Nephron (organoid): ENCODE data around the gene ACTR8.

Source experiments
- H3K27ac Mint-ChIP-seq, 3 experiments: 2 replicates each; pipeline ENCODE4 v1.8.0; 2020; ENCODE audit warnings: mixed read lengths in 3 of 3, mild to moderate bottlenecking in 2 of 3, moderate library complexity in 1 of 3
- H3K27me3 Mint-ChIP-seq: 2 replicates; pipeline ENCODE4 v1.8.0; 2021; ENCODE audit warnings: low read depth, mild to moderate bottlenecking, moderate library complexity, mixed read lengths
- H3K36me3 Mint-ChIP-seq: 2 replicates; pipeline ENCODE4 v1.8.0; 2020; ENCODE audit warnings: low read depth, mixed read lengths
- H3K4me1 Mint-ChIP-seq: 2 replicates; pipeline ENCODE4 v1.8.0; 2020; ENCODE audit warnings: mixed read lengths
- H3K4me3 Mint-ChIP-seq, 3 experiments: 2 replicates each; pipeline ENCODE4 v1.8.0; 2020; ENCODE audit warnings: mild to moderate bottlenecking in 3 of 3, mixed read lengths in 3 of 3, moderate library complexity in 2 of 3
- H3K9me3 Mint-ChIP-seq: 2 replicates; pipeline ENCODE4 v1.8.0; 2020; ENCODE audit warnings: mixed read lengths
- TF ChIP-seq, protein P1 (sequence below), 3 experiments: fragments of 200-600 bp; sonication (generic); IDR thresholded peaks; one replicate each; pipeline ENCODE4 v1.5.0; 2021; ENCODE audit warnings: antibody characterized with exemption in 3 of 3; ENCODE audit not compliant: unreplicated experiment in 3 of 3

The ACTR8 gene

DNA sequence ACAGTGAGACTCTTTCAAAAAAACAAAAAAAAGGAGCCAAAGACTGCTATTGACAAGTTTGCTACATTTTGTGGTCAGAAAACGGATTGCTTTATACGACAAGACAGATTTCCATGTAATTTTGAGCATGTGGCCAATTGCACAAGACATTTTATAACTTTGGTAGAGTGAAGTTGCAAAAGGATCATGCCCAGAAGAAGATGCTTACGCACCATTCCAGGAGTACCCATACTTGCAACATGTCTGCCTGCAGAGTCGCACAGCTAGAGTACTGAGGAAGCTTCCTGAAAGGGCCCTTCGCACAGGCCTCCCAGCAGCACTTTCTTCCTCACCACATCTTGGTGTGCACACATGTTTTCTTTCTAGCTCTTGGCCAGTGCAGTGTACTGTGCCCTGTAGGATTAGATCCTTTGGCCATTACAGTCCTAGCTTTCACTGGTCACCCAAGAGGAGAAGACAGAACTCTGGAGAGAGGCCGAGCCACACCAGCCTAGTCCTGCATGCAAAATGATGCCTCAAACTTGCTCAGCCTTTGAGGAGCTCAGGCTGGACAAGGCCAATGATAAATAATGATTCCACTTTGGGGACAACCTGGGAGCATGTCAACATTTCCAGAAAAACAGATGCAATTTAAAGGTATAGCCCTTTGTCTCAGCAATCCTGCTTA lies 47.4 kb downstream of the ACTR8 start:
- Mint-ChIP-seq H3K27ac (no peak overlapping the region), H3K4me1 (no peaks in the 10 kb centered on the region), H3K27me3 (no peaks in the 10 kb centered on the region), H3K36me3 (no peaks in the 10 kb centered on the region), H3K4me3 (no peak overlapping the region), H3K9me3 (no peaks in the 10 kb centered on the region)
- TF ChIP-seq, protein P1, sequence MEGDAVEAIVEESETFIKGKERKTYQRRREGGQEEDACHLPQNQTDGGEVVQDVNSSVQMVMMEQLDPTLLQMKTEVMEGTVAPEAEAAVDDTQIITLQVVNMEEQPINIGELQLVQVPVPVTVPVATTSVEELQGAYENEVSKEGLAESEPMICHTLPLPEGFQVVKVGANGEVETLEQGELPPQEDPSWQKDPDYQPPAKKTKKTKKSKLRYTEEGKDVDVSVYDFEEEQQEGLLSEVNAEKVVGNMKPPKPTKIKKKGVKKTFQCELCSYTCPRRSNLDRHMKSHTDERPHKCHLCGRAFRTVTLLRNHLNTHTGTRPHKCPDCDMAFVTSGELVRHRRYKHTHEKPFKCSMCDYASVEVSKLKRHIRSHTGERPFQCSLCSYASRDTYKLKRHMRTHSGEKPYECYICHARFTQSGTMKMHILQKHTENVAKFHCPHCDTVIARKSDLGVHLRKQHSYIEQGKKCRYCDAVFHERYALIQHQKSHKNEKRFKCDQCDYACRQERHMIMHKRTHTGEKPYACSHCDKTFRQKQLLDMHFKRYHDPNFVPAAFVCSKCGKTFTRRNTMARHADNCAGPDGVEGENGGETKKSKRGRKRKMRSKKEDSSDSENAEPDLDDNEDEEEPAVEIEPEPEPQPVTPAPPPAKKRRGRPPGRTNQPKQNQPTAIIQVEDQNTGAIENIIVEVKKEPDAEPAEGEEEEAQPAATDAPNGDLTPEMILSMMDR (IDR thresholded peaks at IDR 0.05; ENCODE audit: unreplicated experiment in 3 of 3), result no peak

DNA sequence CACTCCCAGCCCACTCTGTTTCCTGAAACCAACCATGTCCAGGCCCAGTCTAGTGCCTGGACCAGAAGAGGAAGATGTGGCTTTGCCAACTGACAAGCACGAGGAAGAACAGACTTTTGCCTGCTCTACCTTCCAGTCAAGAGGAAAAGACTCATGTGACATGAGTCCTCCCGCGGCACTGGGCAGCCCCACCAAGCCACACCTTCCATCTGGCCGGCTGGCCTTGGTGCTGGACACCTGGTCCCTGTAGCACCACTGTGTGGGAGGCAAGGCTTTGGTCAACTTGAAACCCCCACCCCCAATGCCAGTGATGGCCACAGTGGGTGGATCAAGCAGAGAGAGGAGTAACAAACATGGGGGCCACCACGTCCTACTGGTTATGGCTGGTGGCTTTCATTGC lies 48.3 kb downstream of the ACTR8 start:
- H3K9me3 Mint-ChIP-seq, result no peaks in the 10 kb centered on the region

DNA sequence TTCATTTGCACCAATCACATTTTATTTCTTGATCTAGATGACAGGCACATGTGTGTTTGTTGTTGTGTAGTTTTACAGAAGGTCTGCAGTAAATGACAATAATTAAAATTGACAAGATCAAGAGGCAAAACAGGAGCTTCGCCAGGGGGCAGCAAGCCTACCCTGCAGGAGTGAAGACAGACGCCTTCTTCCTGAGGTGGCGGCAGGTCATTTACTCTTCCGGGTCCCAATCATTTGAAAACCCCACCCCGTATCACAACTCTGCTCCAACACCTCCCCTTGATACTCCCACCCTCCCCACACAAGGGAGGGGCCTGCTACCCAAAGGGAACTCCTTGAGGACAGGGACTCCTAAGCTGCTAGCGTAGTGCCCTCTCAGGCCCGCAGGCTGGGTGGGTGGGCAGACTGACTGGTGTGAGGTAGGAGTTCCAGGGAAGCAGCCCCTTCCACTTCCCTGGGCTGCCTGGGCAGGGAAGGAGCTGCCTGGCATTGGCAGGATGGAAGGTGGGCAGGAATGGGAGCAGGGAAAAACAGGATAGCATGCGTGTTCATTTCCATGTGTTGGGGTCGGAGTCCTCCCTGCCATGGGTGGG lies 48.8 kb downstream of the ACTR8 start:
- H3K4me3 Mint-ChIP-seq, result no peak overlapping the region
- no peaks in the 10 kb centered on the region for H3K4me1 Mint-ChIP-seq
- TF ChIP-seq, protein P1 (IDR thresholded peaks at IDR 0.05; ENCODE audit: unreplicated experiment in 3 of 3), result no peak
- H3K9me3 Mint-ChIP-seq, result no peaks in the 10 kb centered on the region
- no peaks in the 10 kb centered on the region for H3K27me3 Mint-ChIP-seq
- no peaks in the 10 kb centered on the region for H3K36me3 Mint-ChIP-seq
- no peak overlapping the region for H3K27ac Mint-ChIP-seq

More for the DNA sequence above, 48.3 kb downstream of the ACTR8 start:
- Mint-ChIP-seq H3K4me3 (no peak overlapping the region), H3K27me3 (no peaks in the 10 kb centered on the region), H3K36me3 (no peaks in the 10 kb centered on the region), H3K27ac (no peak overlapping the region), H3K4me1 (no peaks in the 10 kb centered on the region)
- TF ChIP-seq, protein P1 (IDR thresholded peaks at IDR 0.05; ENCODE audit: unreplicated experiment in 3 of 3), result no peak

DNA sequence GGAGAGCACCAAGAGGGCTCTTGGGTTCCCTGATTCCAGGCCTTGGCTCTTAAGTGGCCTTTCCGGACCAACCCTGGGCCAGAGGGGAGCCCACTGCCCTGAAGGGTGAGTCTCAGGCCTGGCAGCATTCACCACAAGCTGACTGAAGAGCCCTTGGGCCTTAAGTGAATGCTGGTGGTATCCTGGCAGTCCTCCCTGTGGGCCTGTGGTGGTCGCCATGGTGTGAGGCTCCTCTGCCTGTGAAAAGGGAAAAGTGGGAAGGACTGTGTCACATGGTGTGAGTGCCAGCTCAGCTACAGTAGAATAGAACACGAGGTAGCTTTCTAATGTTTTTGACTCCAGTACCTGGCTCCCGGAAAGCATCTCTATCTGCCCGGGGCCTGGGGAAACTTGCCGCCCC lies 51.0 kb downstream of the ACTR8 start:
- Mint-ChIP-seq H3K9me3 (no peaks in the 10 kb centered on the region), H3K27ac (no peak overlapping the region), H3K4me3 (no peak overlapping the region), H3K36me3 (no peaks in the 10 kb centered on the region), H3K4me1 (no peaks in the 10 kb centered on the region), H3K27me3 (no peaks in the 10 kb centered on the region)
- TF ChIP-seq, protein P1 (IDR thresholded peaks at IDR 0.05; ENCODE audit: unreplicated experiment in 3 of 3), result no peak

DNA sequence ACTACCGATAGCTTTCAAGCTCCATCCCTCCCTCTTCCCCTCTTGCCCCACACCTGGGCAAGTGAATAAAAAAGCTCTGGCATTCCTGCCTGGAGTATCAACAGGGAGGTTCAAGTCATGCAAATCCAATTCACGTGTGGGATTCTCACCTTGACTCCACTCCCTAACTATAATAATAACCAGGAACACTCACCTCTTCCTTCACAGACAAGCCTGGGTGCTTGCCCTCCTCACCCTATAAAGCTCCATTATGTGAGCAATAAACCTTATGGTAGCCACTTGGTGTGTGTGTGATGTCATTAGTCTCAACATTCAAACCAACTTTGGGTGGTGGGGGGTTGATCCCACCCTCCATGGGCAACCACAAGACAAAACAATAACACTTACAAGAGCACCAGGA lies 52.3 kb downstream of the ACTR8 start:
- H3K27me3 Mint-ChIP-seq, result no peaks in the 10 kb centered on the region
- no peak overlapping the region for H3K4me3 Mint-ChIP-seq
- TF ChIP-seq, protein P1 (IDR thresholded peaks at IDR 0.05; ENCODE audit: unreplicated experiment in 3 of 3), result no peak
- peaks cover 4% of the 10 kb centered on the region for H3K9me3 Mint-ChIP-seq
- H3K27ac Mint-ChIP-seq, result no peak overlapping the region
- H3K36me3 Mint-ChIP-seq, result no peaks in the 10 kb centered on the region
- H3K4me1 Mint-ChIP-seq, result no peaks in the 10 kb centered on the region

DNA sequence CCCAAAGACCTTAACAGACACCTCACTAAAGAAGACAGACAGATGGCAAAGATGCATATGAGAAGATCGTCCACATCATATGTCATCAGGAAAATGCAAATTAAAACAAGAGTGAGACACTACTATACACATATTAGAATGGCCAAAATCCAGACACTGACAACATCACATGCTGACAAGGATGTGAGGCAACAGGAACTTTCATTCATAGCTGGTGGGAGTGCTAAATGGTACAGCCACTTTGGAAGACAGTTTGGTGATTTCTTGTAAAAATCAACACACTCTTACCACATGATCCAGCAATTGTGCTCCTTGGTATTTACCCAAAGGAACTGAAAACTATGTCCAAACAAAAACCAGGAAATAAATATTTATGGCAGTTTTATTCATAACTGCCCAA lies 53.4 kb downstream of the ACTR8 start:
- TF ChIP-seq, protein P1 (IDR thresholded peaks at IDR 0.05; ENCODE audit: unreplicated experiment in 3 of 3), result no peak
- Mint-ChIP-seq H3K27me3 (no peaks in the 10 kb centered on the region), H3K27ac (no peak overlapping the region), H3K36me3 (no peaks in the 10 kb centered on the region), H3K9me3 (peaks cover 4% of the 10 kb centered on the region), H3K4me3 (no peak overlapping the region), H3K4me1 (no peaks in the 10 kb centered on the region)
